ENCODE measurements around the gene PSD2. TPM values are rescaled to one million over a fixed set of nuclear protein-coding genes. Genes with fewer than 3 reads are reported as not detected.

The PSD2 gene
- total RNA-seq, 1 experiment from 2014 or later = 0.22 TPM

DNA sequence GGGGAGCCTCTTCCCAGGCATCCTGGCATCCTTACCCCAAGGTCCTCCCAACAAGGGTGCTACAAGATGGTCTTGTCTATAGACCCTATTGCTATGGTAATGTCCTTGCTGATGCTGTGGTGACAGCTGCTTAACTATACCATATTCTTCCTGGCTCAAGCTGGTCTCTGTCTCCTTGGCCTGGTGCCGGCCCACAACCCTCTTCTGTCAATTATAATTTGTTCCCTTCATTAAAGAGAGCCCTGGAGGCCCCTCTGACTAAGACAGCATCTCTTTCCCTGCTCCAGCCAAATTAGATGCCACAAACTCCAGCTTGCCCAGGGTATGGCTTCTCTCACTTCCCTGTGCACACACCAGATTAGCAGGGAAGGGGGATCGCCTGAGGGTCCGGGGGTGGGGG lies 86.7 kb downstream of the PSD2 start:
- Histone ChIP-seq H3K4me1 (ENCODE audit: insufficient read depth, low read length) (no peaks in the 10 kb centered on the region), H3K23me2 (ENCODE audit: insufficient read length, low read depth, low read length, poor library complexity, severe bottlenecking) (no peaks in the 10 kb centered on the region), H3K14ac (ENCODE audit: insufficient read depth, low read length) (no peak overlapping the region), H4K20me1 (ENCODE audit: control insufficient read depth, insufficient read depth, insufficient read length) (peaks cover 3% of the 10 kb centered on the region), H2BK5ac (ENCODE audit: insufficient read length, low read length) (no peak overlapping the region), H2BK15ac (ENCODE audit: low read depth, low read length) (no peak overlapping the region), H3K4ac (ENCODE audit: low read depth, low read length) (no peak overlapping the region), H4K91ac (ENCODE audit: insufficient read length, low read depth, low read length) (no peak overlapping the region), H2BK20ac (ENCODE audit: low read depth, low read length, poor library complexity, severe bottlenecking) (no peak overlapping the region), H3K56ac (ENCODE audit: insufficient read length, low read depth, low read length) (no peak overlapping the region), H2AK5ac (ENCODE audit: insufficient read length, low read length) (no peak overlapping the region), H3K4me2 (ENCODE audit: insufficient read depth, insufficient read length, low read length) (no peak overlapping the region), H3K27ac (ENCODE audit: insufficient read length, low read depth, low read length) (no peak overlapping the region), H4K8ac (replicated peaks; ENCODE audit: insufficient read length, low read depth, low read length) (no peak overlapping the region), H3K27me3 (ENCODE audit: insufficient read depth, low read length) (no peaks in the 10 kb centered on the region), H2AFZ (ENCODE audit: low read length) (no peak overlapping the region), H2BK12ac (ENCODE audit: insufficient read length, low read depth, low read length) (no peak overlapping the region), H3K79me1 (ENCODE audit: insufficient read depth, low read depth, low read length, poor library complexity, severe bottlenecking) (no peaks in the 10 kb centered on the region), H3K18ac (ENCODE audit: insufficient read length, low read depth, low read length) (no peak overlapping the region), H3T11ph (ENCODE audit: low read length) (no peak overlapping the region), H3K23ac (ENCODE audit: insufficient read length, low read depth, low read length) (no peak overlapping the region), H3K9me3 (ENCODE audit: control insufficient read depth, low read depth, low read length) (no peaks in the 10 kb centered on the region), H3K9ac (ENCODE audit: extremely low read depth, insufficient read length, low read length) (no peak overlapping the region), H2BK120ac (ENCODE audit: low read depth, low read length, poor library complexity, severe bottlenecking) (no peak overlapping the region), H3K79me2 (ENCODE audit: insufficient read depth, low read length) (no peaks in the 10 kb centered on the region), H4K5ac (ENCODE audit: insufficient read length, low read depth, low read length) (no peak overlapping the region)
- Mint-ChIP-seq H3K4me3 (no peak overlapping the region), H3K27ac (no peak overlapping the region; a peak in 1 of 7 replicates), H3K27me3 (ENCODE audit: low read depth) (peaks cover 25% of the 10 kb centered on the region), H3K9me3 (no peaks in the 10 kb centered on the region), H3K4me1 (peaks cover 4 to 16% of the 10 kb centered on the region in 2 experiments; a peak in 1 of 4 replicates), H3K36me3 (ENCODE audit: insufficient read depth in 1 of 3, low read depth in 3 of 3) (no peaks in the 10 kb centered on the region; a peak in 1 of 7 replicates)
- no CpG with 5 or more reads among the region's 3 CpGs for WGBS (ENCODE audit: extremely low coverage, insufficient read length, low lambda C conversion rate)
- no peak for DNase-seq
- no peak for TF ChIP-seq CTCF (conservative IDR thresholded peaks at IDR 0.05)

Measured in H9 (cell line).